ENCODE data around the gene ELSPBP1.
"Not testable (repeated sequence)": the region's sequence is repeated elsewhere in the genome, so short reads cannot be mapped to it uniquely, and the experiment has no call there.

The ELSPBP1 gene

DNA sequence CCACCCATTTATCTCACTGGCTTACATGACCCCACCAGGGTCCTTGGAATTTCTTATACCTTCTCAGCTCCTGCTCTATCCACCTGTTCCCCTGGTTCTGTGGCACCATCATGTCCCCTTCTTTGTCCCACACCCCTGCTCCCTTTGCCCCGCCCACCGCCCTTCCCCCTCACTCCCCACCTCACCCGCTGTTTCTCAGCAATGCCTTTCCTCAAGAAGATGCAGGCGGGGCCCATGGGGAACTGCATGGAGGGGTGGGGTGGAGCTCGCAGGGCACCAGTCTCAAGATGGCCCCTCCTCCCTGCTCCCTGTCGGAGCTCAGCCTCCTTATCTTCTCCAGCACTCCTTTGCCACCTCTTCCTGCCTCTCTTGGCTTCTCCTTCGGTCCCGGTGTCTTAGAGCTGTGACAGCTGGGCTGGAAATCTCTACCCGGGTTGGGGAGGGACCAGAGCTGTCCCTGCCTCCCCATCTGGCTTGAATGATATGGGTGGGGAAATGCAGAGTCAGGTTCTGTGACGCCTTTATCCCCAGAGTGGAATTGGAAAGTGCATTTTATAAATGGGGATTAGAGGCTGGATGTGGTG is 49.3 kb downstream of the ELSPBP1 start, which contains the start of gene CABP5:
CABP5 (minus strand) TSS at position 405 of the 584 bp plus-strand sequence; CDS start at position 248, 157 bp downstream.
- no peak for DNase-seq

DNA sequence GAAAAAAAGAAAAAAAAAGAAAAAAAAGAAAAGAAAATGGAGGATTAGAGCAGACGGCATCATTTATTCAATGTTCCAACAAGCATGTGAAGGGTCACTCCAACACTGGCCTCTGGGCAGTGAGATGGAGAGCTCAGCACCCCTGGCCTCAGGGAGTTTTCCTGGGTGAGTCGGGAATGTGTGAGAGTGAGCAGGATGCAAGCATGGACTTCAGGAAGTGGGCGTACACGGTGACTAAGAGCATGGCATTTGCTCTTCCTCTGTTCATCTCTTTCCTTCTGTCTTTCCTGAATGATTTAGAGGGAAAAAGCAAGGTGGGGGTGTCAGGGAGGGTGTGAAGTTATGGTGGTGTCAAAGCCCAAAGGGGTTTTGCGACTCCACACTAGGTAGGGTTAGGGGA is 50.1 kb downstream of the ELSPBP1 start:
- DNase-seq, result no peak

GRCh38 chr19:48051335-48052033 is 57.1 kb downstream of the ELSPBP1 start:
- no peak for DNase-seq

DNA sequence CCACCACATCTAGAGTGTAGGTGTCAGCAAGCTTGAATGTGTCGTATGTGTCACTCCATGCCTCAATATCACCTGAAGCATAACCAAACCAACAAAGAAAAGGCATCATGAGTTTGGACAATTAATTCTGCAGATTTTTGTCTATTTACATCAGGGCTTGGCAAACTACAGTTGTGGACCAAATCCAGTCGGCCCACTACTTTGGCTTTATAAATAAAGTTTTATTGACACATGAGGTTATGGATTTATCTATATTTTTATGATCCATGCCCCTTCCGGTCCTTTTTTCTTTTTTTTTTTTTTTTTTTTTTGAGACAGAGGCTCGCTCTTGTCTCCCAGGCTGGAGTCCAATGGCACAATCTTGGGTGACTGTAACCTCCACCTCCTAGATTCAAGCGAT is 58.6 kb downstream of the ELSPBP1 start:
- no peak for DNase-seq

- DNase-seq, result no peak
Observed at GRCh38 chr19:48053856-48054255, 59.4 kb downstream of the ELSPBP1 start.

- no peak for DNase-seq
Observed at GRCh38 chr19:48059331-48059730, 64.9 kb downstream of the ELSPBP1 start.

GRCh38 chr19:48060381-48060780 is 65.9 kb downstream of the ELSPBP1 start:
- no peak for DNase-seq

DNA sequence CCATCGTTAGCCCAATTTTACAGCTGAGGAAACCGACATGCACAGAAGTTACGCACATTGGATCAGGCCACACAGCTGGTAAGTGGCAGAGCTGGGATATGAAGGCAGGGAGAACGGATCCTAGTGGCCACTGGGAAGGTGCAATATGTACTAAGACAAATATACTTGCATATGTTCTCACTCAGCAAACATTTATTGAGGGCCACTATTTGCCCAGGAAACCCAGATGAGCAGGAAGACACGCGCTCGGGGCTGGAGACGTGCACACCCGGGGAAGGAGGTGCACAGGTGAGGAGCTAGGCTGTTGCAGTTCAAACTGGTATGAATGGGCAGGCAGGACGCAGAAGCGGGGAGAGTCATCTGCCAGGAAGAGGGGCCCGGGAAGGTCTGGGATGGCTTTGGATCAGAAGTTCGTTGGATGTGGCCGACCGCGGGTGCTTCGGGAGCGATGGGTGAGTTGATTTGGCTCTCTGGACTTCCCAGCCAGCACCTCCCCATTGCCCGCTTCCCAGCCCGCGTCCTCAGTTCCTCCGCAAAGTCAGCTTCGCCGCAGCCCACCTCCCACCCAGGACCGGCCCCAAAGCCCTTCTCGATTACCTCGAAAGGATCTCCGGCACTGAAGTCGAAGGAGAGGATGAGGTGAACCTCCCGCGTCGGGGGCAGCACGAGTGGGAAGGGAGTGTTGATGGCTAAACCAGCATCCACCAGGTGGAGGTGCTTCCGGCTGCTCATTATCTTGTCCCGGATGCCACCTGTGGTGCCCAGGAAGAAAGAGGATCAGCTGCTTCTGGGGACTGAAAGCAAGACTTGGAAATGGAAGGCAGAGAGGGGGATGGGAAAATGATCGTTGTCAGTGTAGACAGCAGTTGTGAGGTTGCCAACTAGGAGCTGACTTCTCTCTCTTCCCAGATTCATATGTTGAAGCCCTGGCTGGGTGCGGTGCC is 67.2 kb downstream of the ELSPBP1 start:
- no peak for DNase-seq

- no peak for DNase-seq
Observed at GRCh38 chr19:48064509-48064908, 70.1 kb downstream of the ELSPBP1 start.

GRCh38 chr19:48069435-48069834 is 75.0 kb downstream of the ELSPBP1 start:
- DNase-seq, result no peak

DNA sequence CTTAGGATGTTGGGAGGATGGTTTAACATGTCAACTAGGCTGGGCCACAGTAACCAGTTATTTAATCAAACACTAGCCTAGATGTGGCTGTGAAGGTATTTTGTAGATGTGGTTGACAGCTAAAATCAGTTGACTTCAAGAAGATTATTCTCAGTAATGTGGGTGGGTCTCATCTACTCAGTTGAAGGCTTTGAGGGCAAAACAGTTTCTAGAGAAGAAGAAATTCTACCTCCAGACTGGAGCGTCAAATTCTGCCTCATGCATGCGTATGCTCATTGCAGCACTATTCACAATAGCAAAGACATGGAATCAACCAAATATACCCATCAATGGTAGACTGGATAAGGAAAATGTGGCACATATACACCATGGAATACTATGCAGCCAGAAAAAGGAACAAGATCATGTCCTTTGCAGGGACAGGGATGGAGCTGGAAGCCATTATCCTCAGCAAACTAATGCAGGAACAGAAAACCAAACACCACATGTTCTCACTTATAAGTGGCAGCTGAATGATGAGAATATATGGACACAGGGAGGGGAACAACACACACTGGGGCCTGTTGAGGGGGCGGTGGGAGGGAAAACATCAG is 75.8 kb downstream of the ELSPBP1 start:
- not testable (repeated sequence) for DNase-seq

All from cortex of kidney (tissue), 1 donor.